ENCODE data around the gene TET3. TPM values are rescaled to one million over a fixed set of nuclear protein-coding genes. Genes with fewer than 3 reads are reported as not detected.

Gene TET3
- total and polyA plus RNA-seq, 5 donors = 1.1 to 3.3 (median 2.6) TPM

DNA sequence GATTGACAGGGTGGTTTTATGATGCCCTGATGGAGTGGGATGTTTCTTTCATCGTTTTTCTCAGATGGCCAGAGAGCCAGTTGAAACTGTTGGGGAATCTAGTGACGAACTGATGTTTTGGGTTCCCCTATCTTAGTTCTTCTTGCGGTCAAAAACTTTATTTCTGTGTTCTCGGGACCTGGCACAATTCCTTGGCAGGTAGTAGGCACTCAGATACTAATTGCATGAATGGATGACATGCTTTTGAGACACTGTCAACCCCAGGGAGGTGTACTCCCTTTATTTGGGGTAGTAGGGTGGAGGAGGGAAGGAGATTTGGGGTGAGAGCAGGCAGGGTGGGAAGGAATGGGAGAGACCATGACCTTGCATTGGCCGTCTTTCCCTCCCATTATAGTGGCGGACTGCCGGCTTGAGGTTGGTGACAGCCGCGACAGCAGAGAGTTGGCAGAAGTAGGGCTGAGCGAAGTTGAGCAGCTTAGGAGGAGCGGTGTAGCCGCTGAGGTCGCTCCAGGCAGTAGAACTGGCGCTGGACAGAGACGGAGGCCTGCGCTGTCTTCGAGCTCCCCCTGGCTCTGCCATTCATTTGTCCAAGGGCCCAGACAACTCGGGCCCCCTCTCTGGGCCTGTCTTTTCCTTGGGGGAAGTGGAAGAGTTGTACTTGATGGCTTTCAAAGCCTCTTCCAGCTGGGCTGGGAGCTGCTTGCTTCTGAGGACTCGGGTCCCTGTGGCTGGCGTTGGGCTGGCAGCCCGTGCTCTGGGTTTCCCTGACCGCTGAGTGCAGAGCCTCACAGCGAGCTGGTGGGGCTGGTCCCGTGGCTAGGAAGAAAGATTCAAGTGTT, 2.6 kb downstream of the TET3 start:
- H3K9me3 ChIP-seq (ENCODE audit: control insufficient read depth, low read length) = no peaks in the 10 kb centered on the region
- H3K27ac ChIP-seq (ENCODE audit: low read length) = no peak overlapping the region
- DNase-seq = peak; percentile 46 to 81 (median 66)
- peak; percentile 63 for ATAC-seq
- peak overlapping the region; percentile 3 for H3K4me3 ChIP-seq (ENCODE audit: low read length)
- 35% methylated on average over 24 of the region's 24 CpGs for WGBS
- no peaks in the 10 kb centered on the region for H3K27me3 ChIP-seq (ENCODE audit: control insufficient read depth, insufficient read depth)
- intact Hi-C loops (cut with DNase I) = loop anchor here in 2 of 4 donors (10.0 kb wide), 3 partner anchors 53 to 163 kb away; partner anchors contain the start of genes DGUOK (in 1 of the 2) and STAMBP (in 1 of the 2)
- peaks cover 9% of the 10 kb centered on the region for H3K4me1 ChIP-seq (ENCODE audit: control insufficient read depth, insufficient read depth, low read length)

DNA sequence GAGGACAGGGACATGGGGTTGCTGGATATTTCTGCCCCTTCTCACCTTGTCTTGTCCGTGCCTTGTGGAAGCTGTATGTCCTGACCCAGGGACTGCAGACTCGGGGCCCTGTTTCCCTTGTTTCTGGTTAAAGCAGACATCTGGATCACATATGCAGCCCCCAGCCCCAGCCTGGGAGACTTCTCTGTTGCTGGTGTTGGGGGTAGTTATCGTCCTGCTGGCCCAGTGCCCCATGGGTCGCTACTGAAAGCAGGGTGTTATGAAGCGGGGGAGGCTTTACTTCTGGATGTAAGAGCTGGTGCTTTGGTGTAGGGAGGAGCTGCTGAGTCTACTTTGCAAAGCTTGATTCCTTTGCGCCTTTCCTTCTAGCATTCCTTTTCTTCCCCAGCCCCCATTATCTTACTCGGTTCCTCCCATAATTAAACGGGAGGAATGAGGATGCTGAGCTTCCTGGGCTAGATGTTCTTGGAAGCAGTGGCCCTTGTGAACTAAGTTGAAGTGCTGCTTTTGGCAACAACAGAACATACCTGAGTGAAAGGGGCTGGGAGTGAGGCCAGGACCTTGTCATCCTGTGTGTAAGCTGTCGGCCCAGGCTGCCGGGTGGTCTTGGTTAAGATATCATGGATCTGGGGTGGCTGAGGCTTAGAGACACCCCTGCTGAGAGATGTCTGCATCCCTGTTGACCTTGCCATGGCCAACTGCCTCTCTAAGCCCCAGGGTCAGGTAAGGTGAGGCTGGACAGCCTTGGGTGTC, 3.4 kb downstream of the TET3 start:
- Histone ChIP-seq H3K9me3 (ENCODE audit: control insufficient read depth, low read length) (no peaks in the 10 kb centered on the region), H3K27ac (ENCODE audit: low read length) (no peak overlapping the region), H3K4me1 (ENCODE audit: control insufficient read depth, insufficient read depth, low read length) (peaks cover 7% of the 10 kb centered on the region), H3K4me3 (ENCODE audit: low read length) (no peak overlapping the region), H3K27me3 (ENCODE audit: control insufficient read depth, insufficient read depth) (no peaks in the 10 kb centered on the region)
- 62% methylated on average over 10 of the region's 10 CpGs for WGBS
- intact Hi-C loops (cut with DNase I) = loop anchor here in 2 of 4 donors (10.0 kb wide), 3 partner anchors 53 to 163 kb away; partner anchors contain the start of genes DGUOK (in 1 of the 2) and STAMBP (in 1 of the 2)
- no peak for ATAC-seq
- DNase-seq = no peak

DNA sequence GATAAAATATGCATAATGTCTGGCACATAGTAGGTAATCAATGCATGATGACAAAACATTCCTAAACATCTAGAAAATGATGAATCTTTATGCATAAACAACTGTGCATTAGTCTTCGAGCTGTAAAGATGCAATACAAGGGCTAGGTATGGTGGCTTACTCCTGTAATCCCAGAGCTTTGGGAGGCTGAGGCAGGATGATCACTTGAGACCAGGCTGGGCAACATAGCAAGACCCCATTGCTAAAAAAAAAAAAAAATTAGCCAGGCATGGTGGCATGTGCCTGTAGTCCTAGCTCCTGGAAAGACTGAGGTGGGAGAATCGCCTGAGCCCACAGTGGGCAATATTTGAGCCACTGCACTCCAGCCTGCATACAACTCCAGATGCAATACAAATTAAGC, 5.3 kb downstream of the TET3 start:
- Histone ChIP-seq H3K27ac (ENCODE audit: low read length) (no peak overlapping the region), H3K4me1 (ENCODE audit: control insufficient read depth, insufficient read depth, low read length) (peaks cover 7% of the 10 kb centered on the region), H3K4me3 (ENCODE audit: low read length) (no peak overlapping the region), H3K9me3 (ENCODE audit: control insufficient read depth, low read length) (no peaks in the 10 kb centered on the region), H3K27me3 (ENCODE audit: control insufficient read depth, insufficient read depth) (no peaks in the 10 kb centered on the region)
- intact Hi-C loops (cut with DNase I) = loop anchor here in 2 of 4 donors (10.0 kb wide), 3 partner anchors 55 to 165 kb away; partner anchors contain the start of genes DGUOK (in 1 of the 2) and STAMBP (in 1 of the 2)
- 95% methylated on average over 2 of the region's 2 CpGs for WGBS
- DNase-seq (no peak), ATAC-seq (no peak)

DNA sequence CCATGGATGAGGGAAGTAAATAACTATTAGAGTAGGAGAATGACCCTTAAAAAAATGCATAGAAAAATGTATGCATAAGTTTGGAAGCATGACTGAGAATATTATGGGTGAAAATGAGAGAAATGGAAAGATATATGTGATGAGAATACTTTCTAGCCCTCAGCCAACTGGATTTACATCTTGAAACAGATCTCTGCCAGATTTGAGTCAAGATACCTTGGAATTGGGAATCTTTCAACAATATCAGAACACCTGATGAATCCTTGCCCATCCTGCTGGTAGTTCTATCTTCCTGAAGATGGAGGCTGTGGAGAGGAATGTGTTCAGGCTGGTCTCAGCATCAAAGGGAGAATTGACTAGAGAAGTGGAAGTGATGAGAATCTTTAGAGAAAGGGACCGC, 5.8 kb downstream of the TET3 start:
- no peaks in the 10 kb centered on the region for H3K27me3 ChIP-seq (ENCODE audit: control insufficient read depth, insufficient read depth)
- intact Hi-C loops (cut with DNase I) = no loop called here

DNA sequence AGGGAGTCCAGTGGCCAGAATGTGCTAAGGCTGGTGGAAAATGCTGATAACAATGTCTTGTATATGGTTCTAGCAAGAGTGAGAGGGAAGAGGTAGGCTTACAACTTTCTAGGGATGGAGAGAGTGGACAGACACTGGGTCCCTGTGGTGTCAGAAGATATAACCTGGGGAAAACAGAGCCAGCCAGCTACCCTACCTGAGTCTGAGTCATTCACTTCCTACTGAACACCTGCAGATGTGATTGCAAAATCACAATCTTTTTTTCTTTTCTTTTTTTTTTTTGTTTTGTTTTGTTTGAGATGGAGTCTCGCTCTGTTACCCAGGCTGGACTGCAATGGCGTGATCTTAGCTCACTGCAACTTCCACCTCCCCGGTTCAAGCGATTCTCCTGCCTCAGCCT, 7.3 kb downstream of the TET3 start:
- no peak overlapping the region for H3K27ac ChIP-seq (ENCODE audit: low read length)
- no peak for DNase-seq
- WGBS = 99% methylated on average over 4 of the region's 4 CpGs
- intact Hi-C loops (cut with DNase I) = no loop called here
- H3K4me1 ChIP-seq (ENCODE audit: control insufficient read depth, insufficient read depth, low read length) = peaks cover 4% of the 10 kb centered on the region
- no peaks in the 10 kb centered on the region for H3K27me3 ChIP-seq (ENCODE audit: control insufficient read depth, insufficient read depth)
- ATAC-seq = no peak
- no peak overlapping the region for H3K4me3 ChIP-seq (ENCODE audit: low read length)
- H3K9me3 ChIP-seq (ENCODE audit: control insufficient read depth, low read length) = no peaks in the 10 kb centered on the region

More for the DNA sequence above, 5.8 kb downstream of the TET3 start:
- Histone ChIP-seq H3K9me3 (ENCODE audit: control insufficient read depth, low read length) (no peaks in the 10 kb centered on the region), H3K27ac (ENCODE audit: low read length) (no peak overlapping the region), H3K4me3 (ENCODE audit: low read length) (no peak overlapping the region), H3K4me1 (ENCODE audit: control insufficient read depth, insufficient read depth, low read length) (peaks cover 7% of the 10 kb centered on the region)
- no peak for ATAC-seq
- 94% methylated on average over 1 of the region's 1 CpG for WGBS
- no peak for DNase-seq

DNA sequence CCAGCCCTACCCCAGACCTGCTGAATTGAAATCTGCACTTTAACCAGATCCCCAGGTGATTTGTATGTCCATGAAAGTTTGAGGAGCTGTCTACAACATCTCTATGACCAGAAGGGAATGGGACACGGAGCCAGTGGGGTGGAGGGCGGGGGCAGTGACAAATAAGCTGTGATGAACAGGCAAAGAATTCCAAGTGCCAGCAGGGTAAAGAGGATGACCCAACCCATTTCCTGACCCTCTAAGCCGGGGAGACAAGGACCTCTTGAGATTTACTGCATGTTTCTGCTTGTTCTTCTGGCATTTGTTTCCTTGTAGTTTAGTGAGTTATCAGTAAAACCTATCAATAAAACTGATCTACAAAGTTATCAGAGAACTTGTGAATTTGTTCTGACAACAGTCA, 8.7 kb downstream of the TET3 start:
- intact Hi-C loops (cut with DNase I) = no loop called here
- H3K9me3 ChIP-seq (ENCODE audit: control insufficient read depth, low read length) = no peaks in the 10 kb centered on the region
- no peaks in the 10 kb centered on the region for H3K27me3 ChIP-seq (ENCODE audit: control insufficient read depth, insufficient read depth)
- WGBS = 80% methylated on average over 3 of the region's 3 CpGs
- no peak for ATAC-seq
- no peaks in the 10 kb centered on the region for H3K4me1 ChIP-seq (ENCODE audit: control insufficient read depth, insufficient read depth, low read length)
- no peak overlapping the region for H3K27ac ChIP-seq (ENCODE audit: low read length)
- no peak for DNase-seq
- no peak overlapping the region for H3K4me3 ChIP-seq (ENCODE audit: low read length)

DNA sequence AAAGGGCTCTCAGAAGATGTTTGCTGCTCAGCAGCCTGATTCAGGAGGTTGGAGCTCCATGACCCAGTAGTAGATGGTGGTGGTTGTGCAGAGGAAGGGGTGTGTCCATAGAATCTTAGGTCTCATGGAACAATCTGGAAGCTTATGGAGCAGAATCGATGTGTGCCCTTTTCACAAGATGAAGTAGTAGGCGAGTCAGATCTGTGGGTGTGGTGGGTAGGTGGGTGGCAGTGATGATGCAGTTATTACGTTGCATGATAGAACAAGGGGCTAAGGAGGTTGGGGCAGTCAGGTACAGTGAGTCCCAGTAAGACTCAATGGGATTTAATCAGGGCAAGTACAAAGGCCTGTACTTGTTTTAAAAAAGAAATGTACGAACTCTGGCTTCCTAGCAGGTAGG, 9.1 kb downstream of the TET3 start:
- H3K27ac ChIP-seq (ENCODE audit: low read length) = no peak overlapping the region
- intact Hi-C loops (cut with DNase I) = no loop called here
- DNase-seq = no peak
- no peaks in the 10 kb centered on the region for H3K9me3 ChIP-seq (ENCODE audit: control insufficient read depth, low read length)
- no peaks in the 10 kb centered on the region for H3K27me3 ChIP-seq (ENCODE audit: control insufficient read depth, insufficient read depth)
- no peak for ATAC-seq
- no peaks in the 10 kb centered on the region for H3K4me1 ChIP-seq (ENCODE audit: control insufficient read depth, insufficient read depth, low read length)
- H3K4me3 ChIP-seq (ENCODE audit: low read length) = no peak overlapping the region
- 82% methylated on average over 4 of the region's 4 CpGs for WGBS

DNA sequence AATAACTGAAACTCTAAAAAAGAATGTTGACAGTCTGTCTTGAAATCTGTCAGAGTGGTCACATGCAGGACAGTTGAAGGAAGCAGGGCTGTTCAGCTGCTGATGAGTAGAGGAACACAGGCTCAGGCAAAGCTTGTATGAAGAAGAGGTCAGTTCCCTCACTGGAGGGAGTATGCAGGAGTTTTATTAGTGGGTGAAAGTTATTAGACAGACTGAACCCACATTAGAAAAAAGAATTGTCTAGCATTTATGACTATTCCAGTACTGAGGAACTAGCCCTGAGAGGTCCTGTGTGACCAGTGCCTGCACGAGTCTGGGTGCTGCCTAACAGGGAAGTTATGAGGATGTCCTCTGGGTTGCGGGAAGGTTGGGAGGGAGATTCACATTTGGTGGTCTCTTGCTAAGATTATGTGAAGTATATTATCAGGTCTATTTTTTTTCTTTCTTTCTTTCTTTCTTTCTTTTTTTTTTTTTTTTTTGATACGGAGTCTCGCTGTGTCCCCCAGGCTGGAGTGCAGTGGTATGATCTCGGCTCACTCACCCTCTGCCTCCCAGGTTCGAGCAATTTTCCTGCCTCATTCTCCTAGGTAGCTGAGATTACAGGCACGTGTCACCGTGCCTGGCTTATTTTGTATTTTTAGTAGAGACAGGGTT, 9.6 kb downstream of the TET3 start:
- intact Hi-C loops (cut with DNase I) = no loop called here
- DNase-seq (no peak), ATAC-seq (no peak)
- H3K4me1 ChIP-seq (ENCODE audit: control insufficient read depth, insufficient read depth, low read length) = no peaks in the 10 kb centered on the region
- no peak overlapping the region for H3K4me3 ChIP-seq (ENCODE audit: low read length)
- no peaks in the 10 kb centered on the region for H3K27me3 ChIP-seq (ENCODE audit: control insufficient read depth, insufficient read depth)
- H3K9me3 ChIP-seq (ENCODE audit: control insufficient read depth, low read length) = no peaks in the 10 kb centered on the region
- no peak overlapping the region for H3K27ac ChIP-seq (ENCODE audit: low read length)
- WGBS = 90% methylated on average over 8 of the region's 8 CpGs

DNA sequence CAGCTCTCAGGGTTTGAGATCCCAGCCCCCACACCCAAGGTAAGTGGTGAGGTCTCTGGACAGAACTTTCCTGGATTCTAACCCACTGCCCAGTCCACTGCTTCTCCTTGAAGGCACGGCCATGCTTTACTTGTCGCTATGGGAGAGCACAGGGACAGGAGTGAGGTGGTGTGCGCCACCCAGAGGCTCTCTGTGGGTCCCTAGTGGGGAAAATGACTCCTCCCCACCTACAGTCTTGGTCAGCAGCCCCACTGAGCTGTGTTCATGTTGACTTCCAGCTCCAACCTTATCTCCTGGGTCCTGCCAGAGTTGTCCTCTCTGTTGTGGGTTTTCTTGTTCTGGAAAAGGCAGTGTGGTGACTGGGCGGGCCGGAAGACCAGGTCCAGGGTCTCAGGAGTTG, 11.1 kb downstream of the TET3 start:
- H3K4me3 ChIP-seq (ENCODE audit: low read length) = no peak overlapping the region
- H3K9me3 ChIP-seq (ENCODE audit: control insufficient read depth, low read length) = no peaks in the 10 kb centered on the region
- DNase-seq (no peak), ATAC-seq (no peak)
- peaks cover 4% of the 10 kb centered on the region for H3K4me1 ChIP-seq (ENCODE audit: control insufficient read depth, insufficient read depth, low read length)
- H3K27me3 ChIP-seq (ENCODE audit: control insufficient read depth, insufficient read depth) = no peaks in the 10 kb centered on the region
- H3K27ac ChIP-seq (ENCODE audit: low read length) = no peak overlapping the region
- WGBS = 92% methylated on average over 5 of the region's 5 CpGs
- intact Hi-C loops (cut with DNase I) = no loop called here

DNA sequence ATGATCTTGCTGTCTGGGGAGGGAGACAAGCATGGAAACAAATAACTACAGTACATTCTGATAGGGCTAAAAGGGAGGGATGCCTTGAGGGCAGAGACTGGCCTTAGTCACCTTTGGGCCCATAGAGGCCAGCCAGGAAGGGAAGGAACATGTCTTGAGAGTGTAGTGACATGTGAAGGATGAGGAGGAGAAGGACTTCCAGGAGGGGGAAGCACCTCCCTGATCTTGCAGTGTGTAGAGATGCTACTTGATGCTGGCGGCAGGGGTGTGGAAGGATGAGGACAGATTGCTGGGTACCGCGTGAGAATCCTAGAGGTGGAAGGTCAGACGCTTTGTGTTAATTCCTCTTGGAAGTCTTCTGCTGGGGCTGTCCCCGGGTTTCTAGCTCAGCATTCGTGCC, 13.1 kb downstream of the TET3 start:
- intact Hi-C loops (cut with DNase I) = no loop called here
- Histone ChIP-seq H3K4me1 (ENCODE audit: control insufficient read depth, insufficient read depth, low read length) (peaks cover 6% of the 10 kb centered on the region), H3K27ac (ENCODE audit: low read length) (no peak overlapping the region), H3K27me3 (ENCODE audit: control insufficient read depth, insufficient read depth) (no peaks in the 10 kb centered on the region), H3K4me3 (ENCODE audit: low read length) (no peak overlapping the region), H3K9me3 (ENCODE audit: control insufficient read depth, low read length) (no peaks in the 10 kb centered on the region)
- no peak for DNase-seq
- ATAC-seq = no peak
- WGBS = 90% methylated on average over 6 of the region's 6 CpGs

DNA sequence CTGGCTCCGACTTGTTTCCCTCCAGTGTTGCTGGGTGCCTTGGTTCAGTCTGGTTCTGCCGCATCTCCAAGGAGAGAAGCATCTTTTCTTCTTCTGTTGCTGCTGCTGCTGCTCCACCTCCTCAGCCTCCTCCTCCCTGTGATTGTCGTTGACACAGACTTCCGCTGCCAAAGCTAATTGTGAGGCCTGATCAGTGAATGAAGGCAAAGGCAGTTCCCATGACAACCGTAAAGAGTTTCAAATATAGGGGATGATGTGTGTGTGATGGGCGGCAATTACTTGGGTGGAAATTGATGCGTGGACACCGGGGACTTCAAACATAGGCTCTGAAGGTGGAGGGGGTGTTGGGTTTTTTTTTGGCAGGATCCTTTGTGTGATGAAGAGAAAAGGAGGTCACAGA, 13.7 kb downstream of the TET3 start:
- WGBS = 80% methylated on average over 8 of the region's 8 CpGs
- intact Hi-C loops (cut with DNase I) = no loop called here
- Histone ChIP-seq H3K27me3 (ENCODE audit: control insufficient read depth, insufficient read depth) (no peaks in the 10 kb centered on the region), H3K9me3 (ENCODE audit: control insufficient read depth, low read length) (no peaks in the 10 kb centered on the region), H3K4me3 (ENCODE audit: low read length) (no peak overlapping the region), H3K27ac (ENCODE audit: low read length) (no peak overlapping the region), H3K4me1 (ENCODE audit: control insufficient read depth, insufficient read depth, low read length) (peaks cover 6% of the 10 kb centered on the region)
- DNase-seq = no peak
- ATAC-seq = no peak
